Esophagus muscularis mucosa (tissue), 3 donors: ENCODE data around the gene STK39.

Source experiments
- CTCF ChIP-seq, 3 experiments: fragments of 200-600 bp in 2 of 3; fragments of 450-650 bp in 1 of 3; sonication (generic) in 2 of 3; IDR thresholded peaks; one replicate each; pipeline ENCODE4 v1.5.1; 2017 to 2019; ENCODE audit warnings: antibody characterized with exemption in 3 of 3, mild to moderate bottlenecking in 2 of 3, moderate library complexity in 1 of 3
- POLR2A ChIP-seq: fragments of 450-650 bp; IDR thresholded peaks from one replicate; pipeline ENCODE4 v1.6.1; 2017; ENCODE audit warnings: antibody characterized with exemption, moderate library complexity, mild to moderate bottlenecking, low read depth

- no peak for TF ChIP-seq CTCF (IDR thresholded peaks at IDR 0.05)
- no peak for TF ChIP-seq POLR2A
Measured at GRCh38 chr2:168015274-168015953, 232.0 kb downstream of the STK39 start.
